GM08714 (cell line): ENCODE results near the gene ENAH.

Experiments
- H3K4me3 ChIP-seq: fragments of 200-500 bp; sonication (Bioruptor generic); 2 replicates; pipeline ENCODE4 v1.5.1; 2014; ENCODE audit warnings: mild to moderate bottlenecking, low read length, inconsistent platforms
- ZNF274 ChIP-seq: IDR thresholded peaks from 2 replicates; pipeline ENCODE4 v1.6.1; 2012; ENCODE audit warnings: mild to moderate bottlenecking, low read depth, low read length

Gene ENAH

DNA sequence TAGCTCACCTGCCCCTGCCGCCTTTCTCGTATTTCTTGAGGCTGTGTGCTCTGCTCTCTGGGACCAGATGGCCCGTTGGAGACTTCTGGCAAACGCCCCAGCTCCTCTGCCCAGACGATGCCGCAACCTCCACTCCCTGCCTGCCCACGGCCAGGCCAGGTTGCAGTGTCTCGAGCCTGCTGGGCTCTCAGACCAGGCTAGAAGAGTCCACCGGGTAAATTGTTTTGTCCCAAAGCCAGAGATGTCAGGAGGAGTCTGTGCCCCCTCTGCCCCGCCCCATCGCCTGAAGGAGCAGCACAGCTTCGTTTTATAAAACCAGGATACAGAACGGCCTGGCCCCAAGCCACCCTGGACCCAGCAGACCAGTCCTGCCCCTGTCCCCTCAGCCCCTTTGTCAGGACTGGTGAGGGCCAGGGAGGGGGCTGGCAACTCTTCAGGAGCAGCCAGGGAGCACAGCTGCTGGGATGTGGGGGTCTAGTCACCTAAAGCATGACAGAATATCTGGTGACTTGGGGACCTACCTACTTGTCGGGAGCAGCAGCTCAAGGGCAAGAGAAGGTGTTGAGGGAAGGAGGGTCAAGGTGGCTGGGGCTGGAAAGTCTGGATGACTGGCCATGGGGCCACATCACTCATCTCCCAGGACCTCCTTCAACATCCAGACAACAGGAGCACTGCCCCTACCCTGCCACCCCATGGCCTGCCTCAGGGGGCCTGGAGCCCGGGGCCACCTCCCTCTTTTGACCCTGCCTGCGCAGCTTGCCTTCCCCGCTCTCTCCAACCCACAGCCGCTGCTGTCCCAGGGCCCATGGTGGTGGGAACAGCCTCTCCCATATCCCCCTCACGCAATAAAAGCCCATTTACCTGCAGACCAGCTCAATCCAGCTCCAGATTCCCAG, 191.1 kb downstream of the ENAH start:
- H3K4me3 ChIP-seq: no peak overlapping the region
- no peak for TF ChIP-seq ZNF274

DNA sequence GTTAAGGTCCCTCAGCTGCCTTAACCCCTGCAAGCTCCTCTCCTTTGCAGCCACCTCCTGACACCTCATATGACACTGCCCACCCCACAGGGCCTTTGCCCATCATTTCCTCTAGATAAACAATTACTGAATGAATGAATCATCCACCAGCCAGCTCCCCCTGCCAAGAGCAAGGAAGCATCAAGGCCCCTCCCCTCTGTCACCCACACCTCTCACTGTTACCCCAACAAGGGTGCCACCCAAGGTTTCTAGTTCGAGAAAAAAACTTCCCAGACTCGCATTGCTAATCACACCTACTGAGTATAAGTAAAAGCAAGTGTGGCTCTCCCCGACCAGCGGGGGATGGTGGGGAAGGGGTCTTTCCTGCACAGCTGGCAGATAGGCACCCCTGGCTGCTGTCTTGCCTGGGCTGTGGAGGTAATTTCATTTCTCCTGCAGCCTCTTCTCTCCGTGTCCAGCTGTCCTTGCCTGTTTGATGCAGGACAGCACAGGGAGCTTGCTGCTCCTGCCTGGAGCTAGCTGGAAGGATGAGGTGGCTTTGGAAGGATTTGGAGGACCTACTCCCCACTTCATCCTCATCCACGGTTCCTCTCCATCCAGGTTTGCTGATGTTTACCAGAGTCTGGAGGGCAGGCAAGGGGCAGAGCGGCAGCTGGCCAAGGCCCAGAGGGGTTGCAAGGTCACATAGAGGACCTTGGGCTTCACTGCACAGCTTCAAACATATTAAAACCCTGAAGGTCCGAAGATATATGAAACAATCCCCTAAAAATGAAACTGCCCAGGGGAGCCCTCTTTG, 192.0 kb downstream of the ENAH start:
- TF ChIP-seq ZNF274: no peak
- H3K4me3 ChIP-seq: no peak overlapping the region

DNA sequence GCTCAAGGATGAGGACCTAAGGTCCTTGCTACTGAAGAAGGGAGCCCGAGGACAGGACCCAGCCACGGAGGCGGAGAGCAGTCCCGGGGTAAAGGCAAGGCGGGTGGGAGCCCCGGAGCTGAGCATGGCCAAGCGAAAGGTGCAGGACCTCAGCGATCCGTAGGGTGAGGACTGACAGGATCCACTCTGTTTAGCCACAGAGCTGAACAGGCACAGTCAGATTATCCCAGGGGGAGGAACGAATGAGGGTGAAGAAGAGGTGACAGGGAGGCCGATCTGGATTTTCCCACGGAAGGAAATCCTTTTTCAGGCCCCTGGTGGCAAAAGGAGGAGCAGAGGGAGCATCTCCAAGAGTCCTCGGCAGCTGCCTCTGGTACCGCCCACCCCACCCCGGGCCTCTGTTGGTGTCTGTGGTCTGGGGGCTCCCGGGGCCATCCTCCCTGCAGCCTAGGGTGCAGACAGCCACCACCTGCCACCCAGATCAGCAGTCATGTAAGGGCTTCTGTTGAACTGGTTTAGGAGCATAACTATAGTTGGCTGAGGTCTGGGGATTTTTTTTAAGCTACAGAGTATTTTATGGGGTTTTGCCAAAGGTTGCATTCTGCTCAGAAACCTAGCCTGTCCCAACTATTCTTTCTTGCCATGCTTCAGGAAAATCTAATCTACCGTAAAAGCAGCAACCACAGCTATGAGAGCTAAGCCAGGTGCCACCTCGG, 192.7 kb downstream of the ENAH start:
- no peak overlapping the region for H3K4me3 ChIP-seq
- no peak for TF ChIP-seq ZNF274

DNA sequence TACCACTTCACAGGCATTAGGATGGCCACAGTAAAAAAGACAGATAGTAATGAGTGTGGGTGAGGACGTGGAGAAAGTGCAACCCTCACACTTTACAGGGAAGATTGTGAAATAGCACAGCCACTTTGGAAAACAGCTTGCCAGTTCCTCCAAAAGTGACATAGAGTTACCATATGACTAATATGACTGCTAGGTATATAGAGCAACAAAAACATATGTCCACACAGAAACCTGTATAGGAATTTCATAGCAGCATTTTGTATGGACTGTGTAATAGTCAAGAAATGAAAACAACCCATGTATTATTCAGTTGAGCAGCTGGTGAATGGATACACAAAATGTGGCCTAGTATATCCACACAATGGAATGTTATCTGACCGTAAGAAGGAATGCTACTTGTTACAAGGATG, 194.7 kb downstream of the ENAH start:
- no peak for TF ChIP-seq ZNF274
- no peak overlapping the region for H3K4me3 ChIP-seq

DNA sequence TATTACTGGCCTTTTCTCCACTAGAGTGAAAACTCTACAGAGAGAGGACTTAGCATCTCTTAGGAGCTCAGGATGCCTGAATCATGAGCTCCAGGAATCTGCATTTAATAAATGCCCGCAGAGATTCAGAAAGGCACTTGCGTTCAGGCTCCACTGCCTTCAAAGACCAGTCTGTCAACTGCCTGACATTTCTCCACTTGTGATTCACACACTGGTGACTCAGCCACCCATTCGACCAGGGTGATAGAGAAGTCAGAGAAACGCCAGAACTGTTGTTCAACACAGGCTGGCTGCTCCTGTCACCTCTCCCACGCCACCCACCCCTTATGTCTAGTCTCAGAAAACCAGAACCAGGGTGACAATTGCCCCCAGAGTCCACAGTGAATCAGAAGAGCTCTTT, 198.2 kb downstream of the ENAH start:
- no peak overlapping the region for H3K4me3 ChIP-seq
- TF ChIP-seq ZNF274: no peak

DNA sequence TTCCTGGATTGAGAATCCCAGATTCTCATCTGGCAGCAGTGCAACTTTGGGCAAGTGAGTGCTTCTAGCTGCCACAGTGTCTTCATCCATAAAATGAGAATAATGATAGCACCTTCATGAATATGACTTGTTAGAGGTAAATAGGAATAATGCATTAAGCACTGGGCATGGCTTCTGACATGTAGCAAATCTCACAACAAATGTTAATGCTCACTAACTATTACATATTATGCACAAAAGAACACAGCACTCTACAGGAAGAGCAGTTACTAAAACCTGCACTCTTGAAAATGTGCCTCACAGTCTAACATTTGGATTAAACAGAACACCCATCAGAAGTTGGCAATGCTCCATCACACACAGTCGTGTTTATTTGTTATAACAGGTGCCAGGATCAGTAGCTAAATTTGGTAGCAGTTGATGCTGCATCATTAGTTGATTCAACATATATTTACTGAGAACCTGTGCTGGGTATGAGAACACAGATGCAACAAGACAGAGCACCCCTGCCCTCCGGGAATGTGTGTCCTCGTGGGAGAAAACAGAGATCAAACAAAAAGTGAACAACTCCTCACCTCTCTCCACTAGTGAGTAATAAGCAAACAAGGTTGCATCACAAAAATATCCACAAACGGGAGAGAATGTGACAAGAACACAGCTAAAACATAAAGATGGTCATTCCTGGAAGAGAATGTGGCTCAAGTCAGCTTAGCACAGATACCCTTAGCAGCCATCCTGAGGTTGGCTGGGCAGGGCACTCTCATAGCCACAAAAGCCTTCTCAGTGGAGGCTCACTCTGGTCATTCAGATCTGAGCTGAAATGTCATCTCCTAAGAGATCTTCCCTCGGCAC, 198.9 kb downstream of the ENAH start:
- no peak for TF ChIP-seq ZNF274

DNA sequence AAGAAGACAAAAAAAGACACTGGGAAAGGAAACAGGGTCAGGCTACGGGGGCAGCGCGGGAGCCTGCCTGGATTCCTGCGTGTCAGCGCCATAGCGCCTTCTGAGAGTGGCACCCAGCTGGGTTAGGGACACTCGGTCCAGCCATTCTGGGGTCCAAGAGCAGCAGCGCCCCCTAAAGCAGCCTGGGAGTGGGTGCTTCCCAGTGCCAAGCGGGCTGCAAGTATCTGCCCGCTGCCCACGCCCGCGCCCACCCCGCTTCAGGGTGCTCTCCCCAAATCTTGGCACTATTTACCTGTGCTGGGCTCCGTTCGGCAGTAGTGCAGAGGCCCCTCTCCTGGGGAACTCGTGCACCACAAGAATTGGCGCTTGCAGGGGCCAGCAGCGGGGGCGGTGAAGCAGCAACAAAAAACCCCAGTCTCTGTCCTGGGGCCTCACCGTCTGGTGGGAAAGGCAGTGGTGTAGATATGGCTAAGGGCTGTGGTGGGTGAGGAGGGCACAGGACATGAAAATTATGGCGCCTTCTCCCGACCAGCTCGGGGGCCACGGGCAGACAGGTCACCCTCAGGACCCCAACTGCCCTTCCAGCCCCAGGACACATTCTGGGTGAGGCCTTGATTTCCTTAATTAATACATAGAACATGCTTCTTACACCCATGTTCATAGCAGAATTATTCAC, 200.9 kb downstream of the ENAH start:
- no peak for TF ChIP-seq ZNF274
- no peak overlapping the region for H3K4me3 ChIP-seq

More for the DNA sequence above, 198.9 kb downstream of the ENAH start:
- no peak overlapping the region for H3K4me3 ChIP-seq

DNA sequence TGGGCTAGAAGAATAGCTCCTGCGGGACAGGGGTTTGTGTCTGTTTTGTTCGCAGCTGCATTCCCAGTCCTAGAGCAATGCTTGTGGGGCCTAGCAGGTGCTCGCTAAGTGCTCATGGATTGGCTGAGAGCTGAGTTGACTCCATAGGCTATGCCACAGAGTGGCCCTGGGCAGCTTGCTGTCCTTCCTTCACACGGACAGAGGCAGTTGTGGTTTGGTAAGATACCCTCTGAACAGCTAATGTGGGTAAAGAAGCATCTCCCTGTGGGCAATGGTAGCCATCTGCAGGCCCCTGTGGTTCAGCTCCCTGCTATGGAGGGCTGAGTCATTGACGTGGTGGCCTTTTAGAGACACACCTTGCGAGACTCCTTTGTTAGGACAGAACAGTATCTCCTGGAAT, 201.6 kb downstream of the ENAH start:
- no peak overlapping the region for H3K4me3 ChIP-seq
- TF ChIP-seq ZNF274: no peak

DNA sequence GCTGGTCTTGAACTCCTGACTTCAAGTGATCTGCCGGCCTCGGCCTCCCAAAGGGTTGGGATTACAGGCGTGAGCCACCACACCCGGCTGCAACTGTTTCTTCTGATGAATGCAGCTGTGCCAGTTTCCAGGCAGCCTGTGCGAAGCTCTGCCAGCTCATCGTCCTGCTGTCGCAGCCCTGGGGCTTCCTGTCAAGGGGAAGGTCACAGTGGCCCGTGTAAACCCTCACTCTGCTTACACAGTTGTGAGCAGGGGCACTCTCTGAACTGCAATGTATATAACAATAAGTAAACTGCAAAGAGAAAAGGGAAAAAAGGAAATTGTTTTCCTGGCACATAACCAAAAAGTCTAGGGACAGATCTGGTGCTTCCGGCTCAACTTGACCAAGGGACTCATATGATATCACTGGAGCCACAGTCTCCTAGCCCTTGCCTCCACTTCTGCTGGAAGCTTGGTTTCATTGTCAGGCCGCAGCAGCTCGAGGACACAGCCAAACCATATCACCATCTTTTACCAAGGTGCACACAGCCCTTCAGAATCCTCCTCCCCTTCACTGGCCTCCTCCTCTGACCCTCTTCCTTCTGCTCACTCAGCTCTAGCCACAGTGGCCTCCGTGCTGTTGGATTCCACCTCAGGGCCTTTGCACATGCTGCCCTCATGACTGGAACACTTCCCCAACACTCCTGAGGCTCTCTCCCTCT, 202.3 kb downstream of the ENAH start:
- TF ChIP-seq ZNF274: no peak
- no peak overlapping the region for H3K4me3 ChIP-seq

DNA sequence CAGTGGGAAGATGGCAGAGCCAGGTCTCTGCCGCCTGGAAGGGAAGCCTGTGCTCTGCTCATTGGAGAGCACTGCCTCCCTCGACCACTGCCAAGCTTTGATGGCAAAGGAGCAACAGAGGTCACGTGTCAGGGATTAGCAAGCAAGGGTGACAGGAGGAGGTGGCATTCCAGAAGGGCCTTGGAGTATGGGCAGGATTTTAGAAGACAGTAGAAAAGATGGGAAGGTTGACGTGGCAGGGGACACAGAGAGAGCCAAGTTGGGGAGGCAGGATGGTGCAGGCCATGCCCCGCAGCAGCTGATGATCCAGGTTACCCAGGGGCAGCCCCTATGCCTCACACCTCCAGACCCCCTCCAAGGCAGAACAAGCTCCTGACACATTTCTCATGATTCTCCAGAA, 203.1 kb downstream of the ENAH start:
- TF ChIP-seq ZNF274: no peak

DNA sequence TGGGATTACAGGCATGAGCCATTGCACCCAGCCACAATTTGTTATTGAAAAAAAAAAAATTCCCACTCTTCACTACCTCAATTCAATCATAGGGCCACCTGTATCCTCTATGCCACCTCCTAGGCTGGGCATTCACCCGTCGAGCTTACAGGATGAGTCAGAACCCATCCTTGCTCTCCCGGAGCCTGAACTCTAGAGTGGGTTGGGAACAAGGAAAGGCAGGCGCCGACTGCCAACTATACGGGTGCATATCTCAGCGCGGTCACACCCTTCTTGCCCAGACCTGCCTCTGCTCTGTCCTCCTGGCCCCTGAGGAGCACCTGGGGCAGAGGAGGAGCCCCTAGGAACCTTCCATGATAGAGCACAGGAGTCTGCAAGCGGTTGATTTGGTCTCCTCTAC, 203.7 kb downstream of the ENAH start:
- H3K4me3 ChIP-seq: no peak overlapping the region
- TF ChIP-seq ZNF274: no peak

More for the DNA sequence above, 203.1 kb downstream of the ENAH start:
- H3K4me3 ChIP-seq: no peak overlapping the region

DNA sequence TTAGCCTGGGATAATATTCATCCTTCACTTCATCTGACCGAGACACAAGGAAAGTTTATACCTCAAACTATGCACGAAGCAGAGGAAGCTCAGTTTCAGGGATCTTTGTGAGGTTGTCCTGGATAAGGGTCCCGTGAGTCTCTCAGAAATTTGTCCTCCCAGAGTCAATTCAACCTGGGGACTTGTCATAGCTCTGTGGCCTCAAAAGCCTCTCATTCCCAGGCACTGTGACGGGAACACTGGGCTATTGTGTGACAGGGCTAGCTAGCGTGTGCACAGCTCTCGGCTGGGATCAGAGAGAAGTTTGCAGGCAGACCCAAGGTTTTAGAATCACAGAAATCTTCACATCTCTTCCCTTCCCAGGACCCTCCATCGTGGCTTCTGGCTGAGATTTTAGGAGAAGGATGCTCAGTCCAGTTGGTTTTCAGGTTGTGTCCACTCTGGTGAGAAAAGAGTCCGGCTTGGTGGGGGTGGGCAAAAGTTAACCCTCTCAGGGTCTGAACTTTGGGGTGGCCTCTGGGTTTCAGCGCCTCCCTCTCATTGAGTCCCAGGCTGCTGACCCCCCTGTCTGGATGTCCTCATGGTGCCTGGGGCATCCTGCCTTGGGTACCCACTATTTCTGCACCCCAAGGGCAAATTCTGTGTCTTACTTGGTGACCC, 204.6 kb downstream of the ENAH start:
- no peak overlapping the region for H3K4me3 ChIP-seq
- TF ChIP-seq ZNF274: no peak
